ENCODE results near the gene NPHP4. TPM values are rescaled to one million over a fixed set of nuclear protein-coding genes. Genes with fewer than 3 reads are reported as not detected.

The NPHP4 gene
- total and polyA plus RNA-seq, 10 of the 15 experiments (the other 5 are each of a cell fraction or from before 2014, with no cell fraction given) = 0.16 to 10.5 (median 3.1) TPM

DNA sequence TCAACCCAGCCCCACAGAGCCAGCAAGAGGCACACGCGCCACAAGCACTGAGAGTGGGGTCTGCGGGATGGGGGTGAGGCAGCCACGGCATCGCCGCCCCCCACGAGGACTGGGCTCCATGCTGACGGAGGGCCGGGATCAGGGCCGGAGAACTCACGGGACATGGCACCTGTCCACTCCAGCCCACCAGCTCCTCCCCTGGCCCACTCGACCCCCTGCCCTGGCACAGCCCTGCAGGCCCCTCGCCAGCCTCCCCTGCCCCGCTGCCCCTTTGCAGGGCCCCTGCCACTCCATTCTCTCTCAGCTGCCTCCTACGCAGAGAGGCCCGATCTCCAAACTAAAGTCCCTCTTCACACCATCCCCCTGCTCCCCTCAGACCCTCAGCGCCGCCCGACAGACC lies 134.0 kb downstream of the NPHP4 start (continued):
- TF ChIP-seq MYB (IDR thresholded peaks at IDR 0.05; ENCODE audit: borderline replicate concordance, low read depth, low read length) (no peak), GATAD2B (conservative IDR thresholded peaks at IDR 0.05; ENCODE audit: low read depth) (no peak)

DNA sequence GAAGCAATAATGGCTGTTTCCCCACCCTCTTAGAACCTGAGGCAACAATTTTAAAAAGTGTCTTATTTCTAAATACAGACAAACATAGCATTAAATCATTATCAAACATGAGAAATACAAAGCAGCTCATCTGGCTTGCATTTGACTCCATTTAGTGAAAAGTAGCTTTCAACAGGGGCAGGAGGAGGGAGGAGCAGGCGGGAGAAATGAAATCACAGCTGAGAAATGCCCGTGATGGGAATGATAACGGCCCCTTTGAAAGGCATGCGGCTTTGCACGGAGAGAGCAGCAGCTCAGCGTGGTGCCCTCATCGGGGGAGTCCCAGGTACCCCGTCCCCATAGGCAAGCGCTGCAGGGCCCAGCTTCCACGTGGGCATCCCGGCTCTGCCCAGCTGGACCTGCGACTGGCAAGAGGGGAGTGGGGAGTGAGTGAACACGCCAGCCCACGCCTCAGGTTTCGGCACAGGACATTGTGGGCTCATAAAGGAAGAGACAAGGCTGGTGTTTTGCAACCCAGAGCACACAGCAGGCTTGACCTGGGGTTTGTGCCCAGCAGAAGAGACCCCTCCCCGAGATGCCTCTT lies 134.6 kb downstream of the NPHP4 start:
- 68% methylated on average over 16 of the region's 16 CpGs for WGBS (ENCODE audit: insufficient coverage, insufficient replicate concordance, low lambda C conversion rate, missing lambda C conversion rate)
- Histone ChIP-seq H3K79me2 (ENCODE audit: control insufficient read depth, insufficient read depth, low read length) (no peaks in the 10 kb centered on the region), H3K9ac (ENCODE audit: control insufficient read depth, insufficient read depth, low read length) (no peak overlapping the region), H4K20me1 (ENCODE audit: control insufficient read depth, insufficient read depth) (no peaks in the 10 kb centered on the region), H3K36me3 (ENCODE audit: control insufficient read depth in 2 of 2, insufficient read depth in 2 of 2, low read length in 1 of 2) (no peaks in the 10 kb centered on the region), H3K27me3 (replicated peaks in 1 of 2; ENCODE audit: control insufficient read depth in 2 of 2, insufficient read depth in 2 of 2, low read length in 1 of 2) (no peaks in the 10 kb centered on the region), H3K4me3 (no peak overlapping the region), H3K27ac (ENCODE audit: control insufficient read depth, insufficient read depth) (no peak overlapping the region), H2AFZ (ENCODE audit: control insufficient read depth, low read depth, low read length) (no peak overlapping the region), H3K9me3 (replicated peaks; ENCODE audit: control insufficient read depth, insufficient read depth, low read length) (no peaks in the 10 kb centered on the region; the same call in 2 of the 3 replicates), H3K4me2 (ENCODE audit: control insufficient read depth, insufficient read depth) (no peak overlapping the region), H3K4me1 (ENCODE audit: control insufficient read depth, insufficient read depth, low read length) (no peaks in the 10 kb centered on the region)
- FAIRE-seq = no peak
- SMC1A ChIA-PET (ENCODE audit: uncharacterized antibody, unreplicated experiment) = no interaction called here
- TF ChIP-seq EP300 (IDR thresholded peaks at IDR 0.05; ENCODE audit: borderline replicate concordance in 1 of 2, control insufficient read depth in 1 of 2, low read depth in 2 of 2, low read length in 2 of 2) = no peak
- TF ChIP-seq RUNX3 (IDR thresholded peaks at IDR 0.05; ENCODE audit: low read length) = no peak
- TF ChIP-seq, protein P1, sequence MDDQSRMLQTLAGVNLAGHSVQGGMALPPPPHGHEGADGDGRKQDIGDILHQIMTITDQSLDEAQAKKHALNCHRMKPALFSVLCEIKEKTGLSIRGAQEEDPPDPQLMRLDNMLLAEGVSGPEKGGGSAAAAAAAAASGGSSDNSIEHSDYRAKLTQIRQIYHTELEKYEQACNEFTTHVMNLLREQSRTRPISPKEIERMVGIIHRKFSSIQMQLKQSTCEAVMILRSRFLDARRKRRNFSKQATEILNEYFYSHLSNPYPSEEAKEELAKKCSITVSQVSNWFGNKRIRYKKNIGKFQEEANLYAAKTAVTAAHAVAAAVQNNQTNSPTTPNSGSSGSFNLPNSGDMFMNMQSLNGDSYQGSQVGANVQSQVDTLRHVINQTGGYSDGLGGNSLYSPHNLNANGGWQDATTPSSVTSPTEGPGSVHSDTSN (IDR thresholded peaks at IDR 0.05; ENCODE audit: insufficient replicate concordance, low read depth, low read length) = no peak
- no peak for TF ChIP-seq TCF3 (IDR thresholded peaks at IDR 0.05; ENCODE audit: borderline replicate concordance, insufficient read depth, low read depth, low read length)
- TF ChIP-seq SREBF1 (IDR thresholded peaks at IDR 0.05; ENCODE audit: low read length) = no peak
- TF ChIP-seq SIX5 (IDR thresholded peaks at IDR 0.05; ENCODE audit: low read depth, low read length, severe bottlenecking) = no peak
- POLR2A ChIA-PET = no interaction called here
- intact Hi-C loops (cut with micrococcal nuclease; ENCODE audit: unreplicated experiment) (no loop called here), in situ Hi-C loops (cut with MboI) (no loop called here)
- DNase-seq (ENCODE audit: low read depth, low spot score) = no peak
- no peak for ATAC-seq
- CTCF ChIA-PET = no interaction called here
- RAD21 ChIA-PET (ENCODE audit: unreplicated experiment) = no interaction called here
- no TSS peak for BruUV-seq (replicated peaks)

Data from GM12878 (cell line).